GM21381 (cell line): ENCODE data around the gene PLA2G2C.

Source experiments
- ATAC-seq: cut with Tn5 transposase; IDR thresholded peaks from one replicate; pipeline ENCODE4 v1.9.1; 2021; ENCODE audit warnings: mild to moderate bottlenecking, moderate library complexity; ENCODE audit not compliant: unreplicated experiment

Gene PLA2G2C

DNA sequence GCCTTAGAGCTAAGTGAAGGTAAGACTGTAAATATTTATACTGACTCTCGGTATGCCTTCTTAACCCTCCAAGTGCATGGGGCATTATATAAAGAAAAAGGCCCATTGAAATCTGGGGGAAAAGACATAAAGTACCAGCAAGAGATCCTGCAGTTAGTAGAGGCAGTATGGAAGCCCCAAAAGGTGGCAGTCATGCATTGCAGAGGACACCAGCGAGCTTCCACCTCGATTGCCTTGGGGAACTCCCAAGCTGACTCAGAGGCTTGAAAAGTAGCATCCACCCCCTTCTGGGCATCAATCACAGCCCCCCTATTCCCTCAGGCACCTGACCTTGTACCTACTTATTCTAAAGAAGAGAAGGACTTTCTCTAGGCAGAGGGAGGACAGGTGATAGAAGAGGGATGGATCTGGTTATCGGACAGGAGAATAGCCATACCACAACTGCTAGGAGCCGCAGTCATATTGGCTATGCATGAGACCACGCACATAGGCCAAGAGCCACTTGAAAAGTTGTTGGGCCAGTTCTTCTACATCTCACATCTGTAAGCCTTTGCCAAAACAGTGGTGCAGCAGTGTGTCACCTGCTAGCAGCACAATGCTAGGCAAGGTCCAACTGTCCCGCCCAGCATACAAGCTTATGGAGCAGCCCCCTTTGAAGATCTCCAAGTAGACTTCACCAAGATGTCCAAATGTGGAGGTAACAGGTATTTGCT is 27.8 kb downstream of the PLA2G2C start:
- no peak for ATAC-seq

DNA sequence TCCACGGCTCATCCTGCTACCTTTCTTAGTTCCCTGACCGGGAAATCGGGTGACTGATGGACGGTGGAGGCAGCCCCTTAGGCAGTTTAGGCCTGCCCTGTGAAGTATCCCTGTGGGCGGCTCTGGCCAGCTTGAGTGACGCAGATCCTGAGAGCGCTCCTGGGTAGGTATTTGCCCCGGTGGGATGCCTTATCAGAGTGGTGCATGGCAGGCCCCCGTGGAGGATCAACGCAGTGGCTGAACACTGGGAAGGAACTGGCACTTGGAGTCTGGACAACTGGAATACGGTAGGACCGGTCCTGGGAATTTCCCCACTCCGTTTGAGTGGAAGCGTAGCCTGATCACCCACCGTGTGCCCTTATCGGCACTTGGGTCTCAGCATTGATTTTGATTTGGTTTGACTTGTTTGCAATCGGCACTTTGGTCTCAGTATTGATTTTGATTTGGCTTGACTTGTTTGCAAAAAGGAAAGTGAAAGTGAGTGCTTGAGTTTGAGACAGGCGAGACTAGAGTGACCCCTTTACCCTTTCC is 32.0 kb downstream of the PLA2G2C start:
- ATAC-seq: no peak

DNA sequence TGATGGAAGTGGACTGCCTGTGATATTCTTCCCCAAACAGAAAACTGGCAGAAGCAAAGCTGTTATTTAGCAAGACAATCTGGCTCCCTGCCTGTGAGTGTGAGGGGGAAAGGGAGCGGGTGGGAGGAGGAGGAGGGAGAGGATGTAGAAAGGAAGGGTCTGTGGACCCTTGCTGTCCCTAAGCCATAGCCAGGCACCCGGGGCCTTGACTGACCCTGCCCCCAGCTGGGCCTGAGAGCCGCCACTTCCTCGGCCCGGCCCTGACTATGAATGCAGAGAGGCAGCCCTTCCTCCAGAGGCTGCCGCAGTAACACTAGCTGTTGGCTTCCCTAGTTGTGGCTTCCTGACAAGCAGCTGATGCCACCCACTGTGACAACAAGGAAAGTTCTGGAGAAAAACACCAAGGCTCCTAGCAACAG is 33.3 kb downstream of the PLA2G2C start:
- ATAC-seq: no peak

DNA sequence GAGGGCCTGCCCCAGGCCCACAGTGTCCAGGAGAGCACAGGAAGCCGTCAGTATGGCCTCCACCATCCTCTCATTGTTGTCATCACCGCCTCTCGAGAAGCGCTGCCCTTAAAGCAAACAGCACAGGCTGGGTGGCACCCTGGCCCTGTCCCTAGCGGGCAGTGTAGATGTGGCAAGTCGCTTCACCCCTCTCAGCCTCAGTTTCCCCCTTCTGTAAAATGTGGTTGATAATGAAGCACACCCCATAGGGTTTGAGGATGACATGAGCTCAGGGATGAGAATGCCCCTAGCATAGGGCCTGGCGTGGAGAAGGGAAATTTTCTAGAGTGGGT is 33.8 kb downstream of the PLA2G2C start:
- no peak for ATAC-seq

DNA sequence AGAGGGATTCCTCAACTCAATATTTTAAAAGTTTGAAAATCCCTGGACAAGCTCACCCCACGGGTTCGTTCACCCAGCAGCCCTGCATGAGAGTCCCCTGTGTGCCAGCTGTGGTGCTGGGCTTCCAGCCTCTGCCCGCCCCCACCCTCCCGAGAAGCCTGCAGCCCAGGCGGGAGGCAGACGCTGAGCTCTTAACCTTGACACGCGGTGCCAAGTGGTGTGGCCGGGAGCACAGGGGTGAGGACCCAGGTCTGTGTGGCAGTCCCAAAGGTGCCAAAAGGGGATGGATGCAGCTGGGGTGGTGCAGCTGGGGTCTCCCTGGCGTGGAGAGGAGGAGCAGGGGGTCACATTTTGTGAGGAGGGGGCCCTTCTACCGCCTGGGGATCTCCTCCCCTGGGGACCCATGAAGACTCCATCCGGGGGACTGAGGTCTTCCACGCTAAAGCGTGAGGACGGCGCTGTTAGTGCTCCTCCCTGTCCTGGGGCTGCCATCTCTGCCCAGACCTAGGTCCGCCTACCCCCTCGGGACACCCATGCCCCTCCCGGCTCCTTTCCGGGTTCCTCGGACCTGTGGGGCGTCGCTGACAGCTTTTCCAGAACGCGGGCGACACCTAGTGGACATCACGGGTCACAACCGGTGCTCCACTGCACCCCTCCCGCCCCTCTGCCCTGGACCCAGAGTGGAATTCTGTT is 34.3 kb downstream of the PLA2G2C start:
- ATAC-seq: no peak

DNA sequence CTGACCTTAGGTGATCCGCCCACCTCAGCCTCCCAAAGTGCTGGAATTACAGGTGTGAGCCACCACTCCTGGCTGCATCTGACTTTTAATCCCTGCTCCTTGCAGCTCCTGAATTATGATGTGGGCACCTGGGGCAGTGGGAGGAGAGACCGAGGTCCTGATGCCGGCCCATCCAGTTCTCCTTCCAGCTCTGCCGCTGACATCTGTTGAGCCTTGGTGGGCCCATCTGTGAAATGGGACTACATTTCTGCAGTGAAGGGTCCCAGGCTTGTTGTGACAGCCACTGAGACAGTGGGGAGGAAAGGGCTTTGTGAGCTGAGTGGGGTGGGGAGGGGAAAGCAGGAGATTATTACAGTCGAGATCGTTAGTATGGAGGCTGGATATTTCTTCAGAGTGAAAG is 35.3 kb downstream of the PLA2G2C start:
- no peak for ATAC-seq

DNA sequence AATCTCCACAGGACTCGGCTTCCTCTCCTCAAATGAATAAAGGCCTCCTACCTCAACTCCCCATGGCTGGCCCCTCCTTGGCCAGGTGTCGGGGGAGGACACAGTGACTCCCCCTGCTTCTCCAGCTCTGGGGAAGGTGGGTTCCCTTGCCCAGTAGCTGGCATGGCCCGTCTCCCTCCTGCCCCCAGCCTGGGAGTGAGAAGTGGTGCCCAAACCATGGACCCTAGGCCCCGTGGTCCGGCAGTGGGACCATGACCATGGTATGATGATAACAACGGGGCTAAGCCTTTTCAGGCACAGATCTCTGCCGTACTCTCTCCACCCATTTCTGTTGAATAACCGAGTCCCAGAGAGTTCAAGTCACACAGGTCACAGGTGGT is 36.0 kb downstream of the PLA2G2C start:
- ATAC-seq: no peak

DNA sequence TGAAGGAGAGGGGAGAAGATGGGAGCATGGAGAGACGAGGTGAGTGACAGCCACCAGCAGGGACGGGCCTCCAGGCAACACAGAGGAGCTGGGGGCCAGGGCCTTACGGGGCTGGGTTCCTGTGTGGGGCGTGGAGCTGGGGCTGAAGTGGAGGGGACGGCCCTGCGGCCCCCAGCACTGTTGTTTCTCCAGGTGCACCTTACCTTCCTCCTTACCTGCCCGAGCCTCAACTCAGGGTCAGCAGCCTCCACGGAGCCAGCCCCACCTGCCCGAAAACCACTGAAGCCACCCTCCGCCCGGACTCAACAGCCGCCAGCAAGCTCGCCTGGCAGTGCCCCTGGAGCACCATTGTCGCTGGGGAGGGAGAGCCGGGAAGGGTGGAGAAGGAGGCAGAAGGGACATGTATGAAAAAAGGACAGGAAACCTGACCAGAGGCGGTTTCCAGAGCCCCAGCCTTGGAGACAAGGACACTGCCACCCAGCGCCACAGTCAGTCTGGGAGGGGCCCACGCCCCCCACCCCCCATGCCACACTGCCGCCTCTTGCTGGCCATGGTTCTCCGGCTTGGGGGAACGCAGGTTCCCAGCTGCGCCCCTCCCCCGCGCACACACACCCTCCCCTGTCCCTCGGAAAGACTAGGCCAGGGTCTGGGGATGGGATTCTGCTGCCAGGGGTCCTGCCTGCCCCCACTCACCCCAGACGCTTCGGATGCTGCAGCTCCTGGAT is 36.6 kb downstream of the PLA2G2C start:
- no peak for ATAC-seq

DNA sequence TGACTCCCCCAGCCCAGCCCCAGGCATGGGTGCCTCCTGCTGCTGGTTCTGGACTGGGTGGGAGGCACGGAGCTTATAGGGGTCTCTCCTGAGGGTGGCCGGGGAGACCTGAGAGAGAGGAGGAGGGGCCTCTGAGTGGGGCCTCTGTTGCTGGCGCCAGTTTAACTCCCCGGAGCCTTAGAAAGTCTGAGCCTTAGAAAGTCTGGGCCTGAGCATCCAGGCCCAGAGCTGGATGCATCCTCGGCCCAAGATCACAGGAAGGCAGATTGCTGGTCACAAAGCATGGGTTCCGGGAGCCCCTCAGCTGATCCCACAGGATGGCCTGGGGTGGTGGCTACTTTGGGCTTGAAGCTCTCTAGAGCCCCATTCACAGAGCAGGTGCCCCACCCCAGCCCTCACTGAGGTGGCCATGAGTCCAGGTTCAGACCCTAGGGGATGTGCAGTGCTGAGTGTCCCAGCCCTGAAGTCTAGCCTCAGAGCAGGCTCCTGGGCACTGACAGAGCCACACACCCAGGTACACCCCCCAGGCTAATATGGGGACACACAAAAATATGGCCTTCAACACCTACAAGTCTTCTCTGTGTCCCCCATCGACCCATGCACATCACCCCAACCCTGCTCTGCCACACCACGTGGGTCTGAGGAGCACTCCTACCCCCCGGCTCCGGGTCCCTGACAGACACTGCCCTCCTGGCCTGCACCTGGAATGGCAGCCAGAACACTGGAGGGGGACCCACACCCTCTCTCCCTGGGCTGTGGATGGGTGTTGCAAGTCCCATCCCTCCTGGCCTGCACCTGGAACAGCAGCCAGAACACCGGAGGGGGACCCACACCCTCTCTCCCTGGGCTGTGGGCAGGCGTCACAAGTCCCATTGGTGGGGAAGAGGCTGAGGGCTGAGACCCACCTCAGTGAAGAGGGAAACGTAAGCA is 37.5 kb downstream of the PLA2G2C start:
- no peak for ATAC-seq

DNA sequence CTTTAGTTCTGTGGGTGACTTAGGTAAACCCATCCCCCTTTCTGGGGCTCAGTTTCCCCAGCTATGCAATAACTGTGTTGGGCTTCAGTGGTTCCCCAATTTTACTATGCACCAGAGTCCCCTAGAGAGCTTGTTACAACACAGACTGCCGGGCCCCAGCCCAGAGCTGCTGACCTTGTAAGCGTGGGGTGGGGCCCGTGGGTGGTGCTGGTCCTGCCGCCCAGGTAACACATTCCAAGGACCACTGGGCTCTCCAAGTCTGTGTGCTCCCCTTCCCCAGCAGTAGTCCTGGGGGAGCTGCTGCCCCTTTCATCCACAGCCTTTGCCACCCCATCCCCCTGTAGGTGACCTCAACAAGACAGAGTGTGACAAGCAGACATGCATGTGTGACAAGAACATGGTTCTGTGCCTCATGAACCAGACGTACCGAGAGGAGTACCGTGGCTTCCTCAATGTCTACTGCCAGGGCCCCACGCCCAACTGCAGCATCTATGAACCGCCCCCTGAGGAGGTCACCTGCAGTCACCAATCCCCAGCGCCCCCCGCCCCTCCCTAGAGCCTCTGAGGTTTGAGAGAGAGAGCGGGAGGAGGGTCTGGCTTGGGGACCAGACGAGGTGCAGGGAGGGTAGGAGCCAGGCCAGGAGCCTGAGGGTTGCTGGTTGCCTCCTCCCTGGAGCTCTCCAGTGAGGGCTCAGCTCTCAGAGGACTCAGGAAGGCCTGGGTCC is 38.3 kb downstream of the PLA2G2C start:
- ATAC-seq: no peak

DNA sequence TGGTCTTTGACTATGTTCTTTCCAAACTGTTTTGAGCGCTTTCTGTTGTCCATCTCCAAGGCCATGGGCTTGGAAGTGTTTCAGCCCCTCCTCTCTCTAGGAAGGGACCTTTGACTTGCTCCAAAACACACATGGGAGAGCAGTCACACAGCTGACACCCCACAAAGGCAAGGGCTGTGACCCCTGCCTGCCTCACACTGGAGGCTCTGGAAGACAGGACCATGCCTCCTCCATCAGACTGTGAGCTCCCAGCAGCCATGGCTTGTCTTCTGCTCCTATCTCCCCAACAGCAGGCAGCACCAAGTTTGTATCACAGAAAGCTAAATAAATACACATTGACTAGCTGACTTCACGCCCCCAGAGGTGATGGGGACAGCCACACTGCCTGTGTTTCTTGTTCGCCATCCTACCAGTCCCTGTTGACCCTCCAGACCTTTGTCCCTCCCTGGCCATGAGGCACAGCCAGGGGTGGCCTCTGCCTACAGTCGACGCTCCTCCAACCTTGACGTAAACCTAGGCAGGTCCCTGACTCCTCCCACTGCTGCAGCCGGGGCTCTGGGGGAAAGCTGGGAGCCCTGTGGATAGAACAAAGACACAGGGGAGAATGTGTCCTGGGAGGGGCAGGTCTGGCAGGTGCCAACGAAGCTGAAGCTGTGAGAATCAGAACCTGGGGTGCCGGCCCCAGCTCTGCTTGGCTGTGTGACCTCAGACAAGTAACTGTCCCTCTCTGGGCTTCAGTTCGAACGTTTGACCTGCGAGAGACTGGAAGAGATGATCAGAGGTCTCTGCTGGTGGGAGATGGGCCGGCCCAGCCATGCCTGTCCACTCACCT is 42.4 kb downstream of the PLA2G2C start:
- no peak for ATAC-seq

DNA sequence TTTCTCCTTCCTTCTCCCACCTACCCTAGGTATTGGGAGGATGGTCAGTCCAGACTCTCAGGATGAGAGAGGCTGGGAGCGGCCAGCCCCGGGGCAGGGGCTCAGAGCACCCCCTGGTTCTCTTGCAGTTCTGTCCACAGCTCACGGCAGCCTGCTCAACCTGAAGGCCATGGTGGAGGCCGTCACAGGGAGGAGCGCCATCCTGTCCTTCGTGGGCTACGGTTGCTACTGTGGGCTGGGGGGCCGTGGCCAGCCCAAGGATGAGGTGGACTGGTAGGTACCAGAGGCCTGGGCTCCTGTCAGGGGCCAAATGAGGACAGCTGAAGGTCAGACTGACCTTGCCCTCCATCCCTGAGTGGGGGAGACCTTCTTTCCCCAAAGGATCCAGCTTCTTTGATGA is 43.0 kb downstream of the PLA2G2C start:
- ATAC-seq: no peak

DNA sequence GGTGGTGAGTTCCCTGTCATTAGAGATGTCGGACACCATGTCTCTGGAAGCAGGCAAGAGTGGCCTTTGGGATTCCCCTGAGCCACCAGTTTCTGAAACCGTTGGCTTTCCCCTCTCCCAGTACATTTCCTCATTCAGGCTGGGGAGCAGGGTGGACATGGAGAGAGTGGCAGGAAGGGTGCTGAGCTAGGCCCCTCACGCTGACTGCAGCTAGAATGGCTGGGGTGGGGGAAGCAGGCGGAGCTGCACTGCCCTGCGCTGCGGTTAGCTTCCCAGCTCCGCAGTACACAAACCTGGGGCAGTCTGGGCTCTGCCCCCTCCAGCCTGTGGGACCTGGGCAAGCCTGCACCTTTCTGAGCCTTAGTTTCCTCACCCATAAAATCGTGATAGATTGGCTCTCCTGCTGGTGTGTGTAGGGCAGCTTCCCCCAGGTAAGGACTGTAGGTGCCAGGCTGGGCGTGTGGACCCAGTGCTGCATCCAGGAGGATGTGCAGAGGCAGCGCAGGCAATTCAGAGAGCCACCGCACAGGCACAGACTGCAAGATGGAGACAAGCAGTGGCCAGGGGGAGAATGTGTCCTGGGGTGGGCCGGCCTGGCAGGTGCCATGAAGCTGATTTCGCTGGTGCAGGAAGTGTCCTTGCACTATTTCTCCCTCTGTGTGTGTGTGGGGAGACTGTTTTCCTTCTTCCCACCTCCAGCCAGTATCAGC is 44.2 kb downstream of the PLA2G2C start:
- no peak for ATAC-seq

DNA sequence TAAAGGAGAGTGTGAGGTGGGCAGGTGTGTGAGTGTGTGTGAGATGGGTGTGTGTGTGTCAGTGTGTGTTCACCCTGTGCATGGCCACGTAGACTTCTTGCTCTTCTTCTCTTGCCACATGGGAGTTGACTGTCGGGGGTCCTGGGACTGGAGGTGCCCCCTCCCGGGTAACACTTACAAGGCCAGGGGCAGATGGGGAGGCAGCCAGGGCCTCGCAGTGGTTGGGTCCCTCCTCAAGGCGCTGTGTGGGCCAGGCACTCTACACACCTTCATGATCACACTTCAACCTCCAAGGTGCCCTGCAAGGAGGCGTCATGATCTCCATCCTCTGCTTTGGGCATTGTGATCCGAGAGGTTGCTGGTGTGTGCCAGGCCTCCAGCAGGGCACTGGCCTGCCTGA is 44.9 kb downstream of the PLA2G2C start:
- ATAC-seq: no peak

DNA sequence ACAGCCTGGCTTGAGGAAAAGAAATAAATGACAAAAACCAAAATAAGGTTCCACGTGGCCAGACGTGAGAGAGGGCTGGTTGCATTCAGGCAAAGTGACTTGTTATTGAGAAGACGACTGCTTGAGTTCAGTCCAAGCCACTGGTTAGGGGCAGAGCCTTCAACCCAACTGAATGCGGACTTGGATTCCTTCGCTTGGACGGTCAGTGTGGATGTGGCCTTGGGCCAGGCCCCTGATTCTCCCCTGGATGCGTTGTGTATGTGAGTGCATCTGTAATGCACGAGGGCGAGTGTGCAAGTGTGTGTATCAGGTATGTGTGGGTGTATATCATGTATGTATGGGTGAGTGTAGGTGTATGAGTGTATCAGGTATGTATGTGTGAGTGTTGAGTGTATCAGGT is 45.3 kb downstream of the PLA2G2C start:
- no peak for ATAC-seq

DNA sequence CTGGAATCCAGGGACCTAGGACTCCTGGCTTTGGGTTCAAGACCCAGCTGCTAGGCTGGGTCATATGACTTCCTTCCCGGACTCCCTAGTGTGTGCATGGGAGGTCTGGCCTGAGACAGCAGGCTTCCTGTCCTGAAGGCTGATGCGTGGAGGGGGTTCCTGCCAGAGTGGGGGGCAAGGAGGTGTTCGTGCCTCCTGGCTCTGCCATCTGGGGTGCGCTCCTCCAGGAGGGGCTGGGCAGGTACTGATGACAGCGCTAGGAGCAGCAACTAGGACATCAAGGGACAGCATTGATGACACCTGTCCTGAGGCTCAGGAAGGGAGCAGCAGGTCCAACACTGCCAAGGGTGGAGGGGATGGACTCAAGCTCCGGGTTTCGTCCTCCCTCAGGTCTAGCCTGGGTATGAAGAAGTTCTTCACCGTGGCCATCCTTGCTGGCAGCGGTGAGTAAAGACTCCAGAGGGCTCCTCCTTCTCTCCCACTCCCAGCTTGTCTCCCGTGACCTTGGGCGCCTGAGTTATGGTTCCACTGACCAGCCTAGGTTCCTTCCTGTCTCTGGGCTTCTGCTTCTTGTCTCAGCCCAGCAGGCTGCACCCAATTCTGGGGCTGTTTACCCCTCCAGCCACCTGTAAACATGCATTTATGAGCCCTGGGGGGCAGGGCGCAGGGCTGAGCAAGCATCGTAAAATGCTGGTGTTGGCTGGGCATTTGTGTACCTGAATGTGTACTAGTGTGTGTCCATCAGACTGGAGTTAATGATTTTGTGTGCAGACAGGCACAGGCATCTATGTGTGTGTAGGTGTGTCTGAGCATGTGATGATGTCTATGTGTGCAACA is 46.3 kb downstream of the PLA2G2C start:
- no peak for ATAC-seq

DNA sequence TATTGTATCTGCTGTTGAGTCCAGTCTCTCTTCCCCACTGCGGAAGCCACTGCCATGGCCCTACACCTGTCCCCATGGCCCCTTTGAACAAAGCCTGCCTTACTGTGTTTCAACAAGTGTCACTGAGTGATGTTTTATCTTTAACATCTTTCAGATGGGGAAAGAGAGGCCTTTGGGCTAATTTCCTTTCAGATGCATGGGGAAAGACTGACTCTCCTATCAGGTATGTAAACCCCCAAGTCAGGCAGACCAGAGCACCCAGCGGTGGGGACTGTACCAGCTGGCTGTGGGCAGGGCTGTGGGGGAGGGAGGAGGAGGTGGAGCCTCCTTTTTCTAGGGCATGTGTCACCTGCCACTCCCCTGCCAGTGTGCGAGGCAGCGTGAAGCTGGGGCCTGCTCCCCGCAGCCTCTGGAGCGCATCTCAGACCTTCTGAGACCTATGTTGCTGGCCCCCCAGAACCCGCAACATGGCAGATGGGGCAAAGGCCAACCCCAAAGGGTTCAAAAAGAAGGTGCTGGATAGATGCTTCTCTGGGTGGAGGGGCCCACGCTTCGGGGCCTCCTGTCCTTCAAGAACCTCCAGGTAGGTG is 47.3 kb downstream of the PLA2G2C start, which contains the start of gene PLA2G2F:
PLA2G2F (plus strand) TSS at position 363 of the 590 bp plus-strand sequence; CDS start at position 468, 105 bp downstream.
- no peak for ATAC-seq
